RWPE1 (cell line): Measurements from ENCODE around the gene FCRL2.

Experiments used
- CTCF ChIA-PET: fragments of 350-600 bp; sonication (Branson Sonifier 250); formaldehyde crosslinking; extraction: SDS; loops from one replicate; lab custom pipeline; 2021; lab: Yijun Ruan, JAX
- POLR2A ChIA-PET: fragments of 400-600 bp; formaldehyde crosslinking; extraction: SDS; loops from one replicate; lab custom pipeline; 2020; ENCODE audit warnings: antibody characterized with exemption; ENCODE audit not compliant: low non-redundant PET; lab: Yijun Ruan, JAX
- DNase-seq: peaks from one replicate; pipeline ENCODE4 v3.0.0; 2012; ENCODE audit warnings: low spot score
- H3K27ac ChIP-seq: fragments of 450-650 bp; 2 replicates; pipeline ENCODE4 v1.5.1; 2017
- TF ChIP-seq, protein P1 (sequence below): fragments of 450-650 bp; conservative IDR thresholded peaks from 2 replicates; pipeline ENCODE4 v1.5.1; 2017; ENCODE audit warnings: low read depth, mild to moderate bottlenecking

The FCRL2 gene

DNA sequence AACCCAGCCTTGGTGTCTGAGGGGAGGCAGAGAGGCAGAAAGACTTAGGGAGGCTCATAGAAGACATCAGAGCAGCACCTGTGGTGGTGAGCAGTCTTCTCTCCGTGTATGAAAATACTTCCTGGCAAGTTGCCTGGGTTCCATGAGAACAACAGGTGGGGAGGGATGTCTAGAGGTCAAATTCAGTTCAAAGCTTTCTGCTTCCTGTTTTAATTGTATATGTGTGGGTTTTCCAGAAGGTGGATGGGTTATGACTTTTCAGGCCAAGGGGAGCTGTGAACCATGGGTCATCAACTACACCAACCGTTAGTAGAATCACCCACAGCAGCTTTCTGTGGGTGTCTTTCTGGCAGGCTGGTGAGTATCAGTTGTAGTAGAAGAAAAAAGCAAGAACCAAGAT lies 4.1 kb upstream of the FCRL2 start:
- ChIA-PET CTCF (interaction anchor here (0.6 kb wide), 1 partner anchor 79 kb away, joined by 4 read pairs; no protein-coding TSS in a partner anchor), POLR2A (no interaction called here)
- no peak overlapping the region for H3K27ac ChIP-seq
- no peak for DNase-seq
- TF ChIP-seq, protein P1, sequence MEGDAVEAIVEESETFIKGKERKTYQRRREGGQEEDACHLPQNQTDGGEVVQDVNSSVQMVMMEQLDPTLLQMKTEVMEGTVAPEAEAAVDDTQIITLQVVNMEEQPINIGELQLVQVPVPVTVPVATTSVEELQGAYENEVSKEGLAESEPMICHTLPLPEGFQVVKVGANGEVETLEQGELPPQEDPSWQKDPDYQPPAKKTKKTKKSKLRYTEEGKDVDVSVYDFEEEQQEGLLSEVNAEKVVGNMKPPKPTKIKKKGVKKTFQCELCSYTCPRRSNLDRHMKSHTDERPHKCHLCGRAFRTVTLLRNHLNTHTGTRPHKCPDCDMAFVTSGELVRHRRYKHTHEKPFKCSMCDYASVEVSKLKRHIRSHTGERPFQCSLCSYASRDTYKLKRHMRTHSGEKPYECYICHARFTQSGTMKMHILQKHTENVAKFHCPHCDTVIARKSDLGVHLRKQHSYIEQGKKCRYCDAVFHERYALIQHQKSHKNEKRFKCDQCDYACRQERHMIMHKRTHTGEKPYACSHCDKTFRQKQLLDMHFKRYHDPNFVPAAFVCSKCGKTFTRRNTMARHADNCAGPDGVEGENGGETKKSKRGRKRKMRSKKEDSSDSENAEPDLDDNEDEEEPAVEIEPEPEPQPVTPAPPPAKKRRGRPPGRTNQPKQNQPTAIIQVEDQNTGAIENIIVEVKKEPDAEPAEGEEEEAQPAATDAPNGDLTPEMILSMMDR = no peak

DNA sequence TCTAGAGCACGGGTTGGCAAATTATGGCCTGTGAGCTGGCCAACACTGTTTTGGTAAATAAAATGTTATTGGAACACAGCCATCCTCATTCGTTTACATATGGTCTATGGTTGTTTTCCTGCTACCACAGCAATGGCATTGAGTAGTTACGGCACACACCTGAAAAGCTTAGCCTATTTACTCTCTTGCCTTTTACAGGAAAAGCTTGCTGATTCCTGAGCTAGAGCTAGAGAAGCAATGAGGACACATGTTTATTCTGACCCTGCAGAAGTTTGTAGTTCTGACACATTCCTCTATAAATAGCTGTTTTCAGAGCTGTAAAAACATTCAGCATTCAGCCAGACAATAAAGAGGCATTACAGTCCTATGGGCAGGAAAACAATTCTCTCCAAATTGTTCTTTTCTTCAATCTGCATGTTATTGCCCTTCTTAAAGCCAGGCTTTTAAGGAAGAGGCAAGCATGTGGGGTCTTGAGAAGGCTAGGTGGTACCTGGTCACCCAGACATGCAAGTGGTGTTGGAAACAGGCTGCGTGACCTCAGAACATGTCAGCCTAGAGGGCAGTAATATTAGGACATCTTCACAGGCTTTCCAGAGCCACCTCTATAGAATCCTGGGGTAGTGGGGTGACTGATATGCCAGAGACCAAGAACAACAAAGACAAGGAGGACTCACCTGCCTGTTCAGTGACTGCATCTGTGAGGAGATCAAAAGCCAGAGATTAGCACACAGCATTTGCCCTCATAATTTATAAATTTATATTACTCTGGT lies 1.6 kb downstream of the FCRL2 start:
- ChIA-PET POLR2A (no interaction called here), CTCF (interaction anchor here (0.6 to 0.7 kb wide), 2 partner anchors 22 to 84 kb away, joined by 3 to 4 read pairs; no protein-coding TSS in a partner anchor)
- H3K27ac ChIP-seq = no peak overlapping the region
- TF ChIP-seq, protein P1 = no peak
- no peak for DNase-seq

DNA sequence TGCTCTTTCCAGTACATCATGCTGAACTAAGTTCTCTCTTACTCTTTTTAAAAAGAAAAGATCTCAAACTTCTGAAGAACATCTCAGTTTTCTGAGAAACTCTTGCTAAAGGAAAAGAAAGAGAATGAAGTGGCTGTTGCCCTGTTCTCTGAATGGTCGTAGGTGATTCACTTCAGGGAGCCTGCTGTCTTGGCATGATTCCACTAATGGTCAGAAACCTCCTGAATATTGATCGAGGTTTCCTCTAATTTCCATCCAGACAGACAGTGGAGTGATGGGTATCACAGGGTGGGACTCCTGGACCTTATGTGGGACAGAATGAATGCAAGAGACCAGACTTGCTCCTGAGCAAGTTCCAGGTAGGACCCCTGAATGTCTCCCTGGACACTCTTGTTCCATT lies 2.5 kb downstream of the FCRL2 start:
- TF ChIP-seq, protein P1 = no peak
- no peak overlapping the region for H3K27ac ChIP-seq
- no peak for DNase-seq
- CTCF ChIA-PET = interaction anchor here (0.6 to 1.0 kb wide), 2 partner anchors 99 to 214 kb away, joined by 4 to 6 read pairs; no protein-coding TSS in a partner anchor
- POLR2A ChIA-PET = no interaction called here

DNA sequence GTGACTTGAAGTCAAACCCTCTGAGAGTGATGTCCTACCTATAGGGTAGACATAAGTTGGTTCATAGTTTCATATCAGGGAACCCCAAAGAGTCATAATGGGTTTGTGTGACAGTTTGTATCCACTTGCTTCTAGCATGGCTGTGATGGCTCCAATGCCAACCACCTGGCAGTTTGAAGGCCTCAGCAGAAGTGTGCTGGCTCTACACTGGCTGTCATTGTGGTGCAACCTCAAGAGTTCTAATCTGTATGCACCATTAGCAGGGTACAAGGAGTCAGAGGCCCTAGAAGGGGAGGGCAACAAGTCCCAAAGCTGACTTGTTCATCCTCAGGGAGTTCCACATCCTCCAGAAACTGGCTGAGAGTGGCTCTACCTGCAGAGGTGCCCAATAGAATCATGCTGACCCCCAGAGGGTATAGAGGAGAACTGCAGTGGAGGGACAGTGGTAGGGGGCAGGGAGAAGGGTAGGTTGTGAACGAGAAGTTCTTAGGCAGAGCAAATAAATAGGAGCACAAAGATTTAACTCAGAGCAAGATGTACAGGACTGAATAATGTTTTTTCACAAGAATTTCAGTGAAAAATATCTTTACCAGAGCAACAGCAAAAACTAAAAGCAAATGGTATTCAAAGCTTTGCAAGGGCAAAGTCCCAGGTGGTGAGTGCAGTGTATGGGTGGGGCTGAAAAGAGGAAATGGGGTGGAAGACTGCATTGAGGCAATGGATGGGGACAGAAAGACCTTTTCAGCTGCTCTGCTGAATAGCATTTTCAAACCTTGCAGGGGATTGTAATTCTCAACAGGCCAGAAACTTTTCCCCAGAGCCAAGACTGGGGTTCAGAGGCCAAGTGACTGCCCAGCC lies 3.2 kb downstream of the FCRL2 start:
- ChIA-PET POLR2A (no interaction called here), CTCF (interaction anchor here (0.5 to 1.0 kb wide), 3 partner anchors 98 to 432 kb away, joined by 4 to 6 read pairs (median 4); no protein-coding TSS in a partner anchor)
- H3K27ac ChIP-seq = no peak overlapping the region
- no peak for DNase-seq
- TF ChIP-seq, protein P1 = no peak

DNA sequence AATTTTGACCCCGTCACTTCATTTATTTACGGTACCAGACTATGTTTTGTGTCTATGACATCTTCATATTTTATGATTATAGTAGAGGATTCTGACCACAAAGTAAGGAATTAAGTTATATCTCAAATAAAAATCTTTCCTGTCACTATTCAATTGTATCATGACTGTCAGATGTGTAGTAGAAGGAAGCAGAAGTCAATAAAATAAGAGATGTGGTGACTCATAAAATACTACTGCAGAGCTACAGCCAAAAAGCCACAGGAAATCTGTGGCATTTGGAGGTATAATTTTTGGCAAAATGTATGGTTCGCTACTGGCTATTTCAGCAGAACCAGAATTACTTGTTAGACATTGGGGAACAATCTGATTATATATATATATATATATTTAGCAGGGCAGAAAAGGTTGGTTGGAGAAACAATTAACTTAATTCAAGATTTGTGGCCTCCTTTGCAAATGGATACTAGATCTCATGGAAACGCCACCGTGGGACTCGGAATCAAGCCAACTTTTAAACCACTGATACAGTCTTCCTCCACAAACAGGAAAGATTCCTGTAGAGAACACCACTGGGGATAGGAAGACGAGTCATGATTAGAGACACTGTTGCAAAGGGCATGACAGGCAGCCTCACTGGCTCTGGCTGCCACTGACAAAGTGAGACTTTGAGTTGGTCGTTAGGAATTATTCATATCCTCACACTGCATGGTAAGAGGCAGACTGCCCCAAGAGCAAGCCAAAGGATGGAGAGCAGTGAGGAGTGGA lies 5.1 kb downstream of the FCRL2 start:
- DNase-seq = no peak
- no peak overlapping the region for H3K27ac ChIP-seq
- POLR2A ChIA-PET = no interaction called here
- CTCF ChIA-PET = no interaction called here
- TF ChIP-seq, protein P1 = no peak

DNA sequence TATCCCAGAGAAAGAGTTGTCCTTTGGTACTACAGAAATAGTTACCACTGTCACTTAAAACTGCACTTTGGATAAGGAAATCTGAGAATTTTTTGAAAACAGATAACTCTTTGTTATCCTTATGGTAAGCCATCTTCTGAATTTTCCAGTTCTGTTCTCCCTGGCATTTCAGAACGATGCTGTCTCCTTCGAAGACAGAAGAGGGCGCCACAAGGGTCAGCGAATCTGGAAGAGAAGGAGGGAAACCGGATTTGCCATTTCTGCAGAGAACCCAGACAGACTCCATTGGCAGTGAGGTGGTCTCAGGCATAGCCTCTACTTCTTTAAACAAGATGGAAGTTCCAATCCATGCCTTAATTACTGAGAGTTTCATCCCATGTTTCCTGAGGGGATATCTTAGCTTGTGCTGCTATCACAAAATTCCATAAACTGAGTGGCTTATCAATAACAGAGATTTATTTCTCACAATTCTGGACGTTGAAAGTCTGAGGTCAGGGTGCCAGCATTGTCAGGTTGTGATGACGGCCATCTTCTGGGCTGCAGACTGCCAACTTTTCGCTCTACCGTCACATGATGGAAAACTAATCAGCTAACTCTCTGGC lies 6.4 kb downstream of the FCRL2 start:
- POLR2A ChIA-PET = no interaction called here
- CTCF ChIA-PET = no interaction called here
- no peak overlapping the region for H3K27ac ChIP-seq
- TF ChIP-seq, protein P1 = no peak
- no peak for DNase-seq
